GM12874 (cell line): ENCODE measurements around the gene METRN.

Source experiments
- TF ChIP-seq, protein P1 (sequence below): IDR thresholded peaks from 2 replicates; pipeline ENCODE4 v1.5.1; 2011; ENCODE audit warnings: low read depth, mild to moderate bottlenecking, control low read depth, low read length, moderate library complexity; ENCODE audit not compliant: insufficient read depth

Gene METRN

DNA sequence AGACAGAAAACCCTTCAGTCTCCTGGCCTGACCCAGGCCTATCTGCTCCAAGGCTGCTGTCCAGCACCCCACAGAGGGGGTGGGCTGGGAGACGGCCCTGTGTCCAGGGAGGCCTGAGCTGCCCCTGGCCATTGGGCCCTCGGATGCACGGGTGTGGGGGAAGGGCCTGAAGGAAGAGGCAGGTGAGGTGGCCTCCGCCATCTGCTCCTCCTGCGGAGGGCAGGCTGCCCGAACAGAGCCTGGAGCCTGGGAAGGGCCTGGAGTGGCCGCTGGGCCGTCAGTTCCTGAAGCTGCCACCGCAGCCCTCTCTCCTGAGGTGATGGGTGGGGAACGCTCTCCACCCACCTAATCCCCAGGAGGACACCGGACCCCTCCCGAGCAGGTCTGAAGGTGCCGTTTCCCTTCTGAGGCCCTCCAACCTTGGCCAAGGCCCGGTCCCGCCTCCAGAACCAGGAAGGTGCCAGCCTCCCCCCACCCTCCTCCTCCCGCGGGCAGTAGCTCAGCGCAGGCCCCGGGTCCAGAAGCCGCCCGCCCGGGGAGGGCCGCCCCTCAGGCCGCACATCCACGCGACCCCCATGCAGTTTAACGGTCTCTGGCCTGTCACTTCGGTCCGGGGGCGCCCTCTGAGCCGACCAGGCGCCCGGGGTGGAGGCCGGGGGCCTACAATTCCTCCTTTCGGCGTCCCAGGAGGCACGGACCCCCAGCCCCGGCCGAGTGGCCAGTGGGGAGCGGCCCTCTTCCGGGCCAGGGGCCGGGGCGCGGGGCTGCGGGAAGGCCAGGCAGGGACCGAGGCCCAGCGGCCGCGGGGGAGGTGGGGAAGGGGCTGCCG is 10.2 kb upstream of the METRN start:
- TF ChIP-seq, protein P1, sequence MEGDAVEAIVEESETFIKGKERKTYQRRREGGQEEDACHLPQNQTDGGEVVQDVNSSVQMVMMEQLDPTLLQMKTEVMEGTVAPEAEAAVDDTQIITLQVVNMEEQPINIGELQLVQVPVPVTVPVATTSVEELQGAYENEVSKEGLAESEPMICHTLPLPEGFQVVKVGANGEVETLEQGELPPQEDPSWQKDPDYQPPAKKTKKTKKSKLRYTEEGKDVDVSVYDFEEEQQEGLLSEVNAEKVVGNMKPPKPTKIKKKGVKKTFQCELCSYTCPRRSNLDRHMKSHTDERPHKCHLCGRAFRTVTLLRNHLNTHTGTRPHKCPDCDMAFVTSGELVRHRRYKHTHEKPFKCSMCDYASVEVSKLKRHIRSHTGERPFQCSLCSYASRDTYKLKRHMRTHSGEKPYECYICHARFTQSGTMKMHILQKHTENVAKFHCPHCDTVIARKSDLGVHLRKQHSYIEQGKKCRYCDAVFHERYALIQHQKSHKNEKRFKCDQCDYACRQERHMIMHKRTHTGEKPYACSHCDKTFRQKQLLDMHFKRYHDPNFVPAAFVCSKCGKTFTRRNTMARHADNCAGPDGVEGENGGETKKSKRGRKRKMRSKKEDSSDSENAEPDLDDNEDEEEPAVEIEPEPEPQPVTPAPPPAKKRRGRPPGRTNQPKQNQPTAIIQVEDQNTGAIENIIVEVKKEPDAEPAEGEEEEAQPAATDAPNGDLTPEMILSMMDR, result no peak

DNA sequence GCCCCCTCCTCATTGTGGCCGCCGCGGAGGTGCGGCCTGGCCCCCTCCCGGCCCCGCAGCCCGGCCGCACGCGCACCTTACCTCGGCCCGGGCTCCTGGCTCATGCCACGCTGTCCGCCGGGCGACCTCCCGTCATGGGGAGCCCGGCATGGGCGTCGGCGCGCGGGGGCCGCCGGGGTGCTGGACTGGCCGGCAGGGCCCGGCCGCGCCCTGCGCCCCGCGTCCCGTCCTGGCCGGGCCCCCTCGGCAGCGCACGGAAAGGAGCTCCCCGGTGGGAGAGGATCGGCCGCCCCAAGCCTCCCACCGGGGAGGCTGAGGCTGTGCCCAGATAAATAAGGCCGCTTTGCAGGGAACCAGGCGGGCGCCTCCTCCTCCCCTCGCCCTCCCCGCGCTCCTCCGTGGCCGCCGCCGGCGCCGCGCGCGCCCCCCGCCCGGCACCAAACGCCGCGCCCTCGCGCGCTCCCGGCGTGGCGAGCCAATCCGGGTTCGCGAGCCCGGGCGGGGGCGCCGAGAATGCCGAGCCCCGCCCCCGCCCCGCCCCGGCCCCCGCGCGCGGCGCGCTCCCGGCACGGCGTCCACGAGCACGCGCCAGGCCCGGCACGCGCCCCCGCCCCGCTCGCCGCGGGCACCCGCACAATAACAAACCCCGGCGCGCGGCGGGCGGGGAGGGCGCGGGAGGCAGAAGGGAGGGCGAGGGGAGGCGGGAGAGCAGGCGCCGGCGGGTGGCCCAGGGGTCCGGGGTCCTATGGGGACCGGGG is 9.3 kb upstream of the METRN start, which contains the start of gene FBXL16:
Gene FBXL16, minus strand, starts transcription at position 371 of the 758 bp plus-strand sequence. CDS start 8,396 bp downstream, outside the sequence.
- TF ChIP-seq, protein P1, result no peak

DNA sequence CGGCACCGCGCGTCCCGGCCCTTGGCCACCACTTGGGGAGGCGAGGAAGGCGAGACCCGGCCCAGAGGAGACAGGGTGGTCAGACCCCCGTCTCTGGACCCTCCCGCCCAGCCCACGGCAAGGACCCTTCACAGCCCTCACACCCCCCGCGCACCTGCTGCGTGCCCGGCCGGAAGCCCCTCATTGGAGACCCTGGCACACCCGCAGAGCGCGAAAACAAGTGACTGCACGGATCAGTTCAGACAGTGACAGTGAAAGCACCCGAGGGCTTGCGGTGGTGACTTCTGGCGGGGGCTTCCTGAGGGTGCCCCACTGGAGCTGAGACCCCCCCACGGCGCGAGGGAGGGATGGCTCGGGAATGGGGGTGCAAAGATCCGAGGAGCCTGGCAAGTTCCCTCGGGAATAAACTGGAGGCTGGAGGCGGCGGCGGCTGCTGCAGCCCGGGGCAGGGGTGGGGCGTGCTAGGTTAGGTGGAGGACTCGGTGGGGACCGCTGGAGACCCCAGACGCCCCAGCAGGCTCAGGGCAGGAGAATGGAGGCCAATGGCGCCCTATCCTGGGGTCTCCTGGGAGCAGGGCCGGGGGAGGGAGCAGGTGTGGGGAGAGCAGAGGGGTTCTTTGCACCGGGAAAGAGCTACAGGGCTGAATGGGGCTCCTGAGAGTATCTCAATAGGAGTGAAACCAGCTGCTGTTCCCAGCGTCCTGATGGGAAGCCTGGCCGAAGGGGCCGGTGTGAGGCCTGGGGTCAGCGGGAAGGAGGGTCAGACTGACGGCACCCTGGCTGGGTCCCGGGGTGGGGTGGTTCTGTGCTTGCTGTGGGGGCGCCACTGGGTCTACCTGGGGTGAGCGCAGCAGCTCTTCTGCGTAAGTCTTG is 8.5 kb upstream of the METRN start:
- TF ChIP-seq, protein P1, result no peak

DNA sequence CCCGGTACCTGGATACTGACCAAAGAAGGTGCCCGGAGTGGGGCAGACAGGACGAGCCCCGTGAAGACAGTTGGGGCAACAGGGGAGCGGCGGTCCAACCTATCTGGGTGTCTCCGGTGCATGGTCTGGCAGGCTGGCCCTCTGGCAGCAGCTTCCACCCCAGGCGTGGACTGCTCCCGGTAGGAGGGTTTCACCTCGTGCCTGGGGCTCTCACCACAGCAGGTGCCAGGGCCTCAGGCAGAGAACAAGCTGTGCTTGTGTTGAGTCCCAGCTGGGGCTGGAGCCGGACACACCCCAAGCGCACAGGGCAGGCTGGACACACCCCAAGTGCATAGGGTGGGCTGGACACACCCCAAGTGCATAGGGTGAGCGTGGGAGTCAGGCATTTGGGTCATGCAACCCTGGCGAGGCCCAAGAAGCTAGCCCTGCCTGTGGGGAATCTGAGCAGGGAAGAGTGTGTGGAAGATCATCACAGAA is 7.8 kb upstream of the METRN start:
- TF ChIP-seq, protein P1, result no peak

DNA sequence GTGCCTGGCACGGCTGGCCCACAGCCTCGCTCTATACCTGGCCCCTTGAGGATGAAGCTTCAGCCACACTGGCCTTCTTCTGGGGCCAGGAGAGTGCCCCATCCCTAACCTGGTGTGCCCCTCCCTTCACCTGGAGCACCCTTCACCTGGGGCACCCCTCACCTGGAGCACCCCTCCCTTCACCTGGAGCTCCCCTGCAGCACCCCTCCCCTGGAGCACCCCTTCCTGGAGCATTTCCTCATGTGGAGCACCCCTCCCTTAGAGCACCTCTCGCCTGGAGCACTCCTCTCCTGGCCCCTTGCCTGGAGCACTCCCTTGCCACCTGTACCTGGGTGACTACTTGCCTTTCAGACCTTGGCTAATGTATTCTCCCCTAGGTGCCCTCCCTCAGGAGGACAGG is 6.9 kb upstream of the METRN start:
- TF ChIP-seq, protein P1, result no peak

DNA sequence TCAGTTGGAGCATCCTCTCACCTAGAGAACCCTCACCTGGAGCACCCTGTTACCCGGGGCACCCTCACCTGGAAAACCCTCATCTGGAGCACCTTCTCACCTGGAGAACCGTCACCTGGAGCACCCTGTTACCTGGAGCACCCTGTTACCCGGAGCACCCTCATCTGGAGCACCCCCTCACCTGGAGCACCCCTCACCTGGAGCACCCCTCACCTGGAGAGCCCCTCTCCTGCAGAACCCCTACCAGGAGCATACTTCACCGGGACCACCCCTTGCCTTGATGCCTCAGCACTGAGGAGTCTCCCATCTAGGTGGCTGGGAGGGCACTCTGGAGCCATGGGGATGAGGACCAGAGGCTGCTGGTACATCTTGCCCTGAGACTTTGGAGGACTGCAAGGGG is 6.0 kb upstream of the METRN start:
- TF ChIP-seq, protein P1, result no peak
